GM08714 (cell line): Measurements from ENCODE around the gene SLC30A2.

Experiments
- H3K4me3 ChIP-seq: fragments of 200-500 bp; sonication (Bioruptor generic); 2 replicates; pipeline ENCODE4 v1.5.1; 2014; ENCODE audit warnings: mild to moderate bottlenecking, low read length, inconsistent platforms
- ZNF274 ChIP-seq: IDR thresholded peaks from 2 replicates; pipeline ENCODE4 v1.6.1; 2012; ENCODE audit warnings: mild to moderate bottlenecking, low read depth, low read length

SLC30A2 gene

GRCh38 chr1:26028490-26028980, 17.4 kb downstream of the SLC30A2 start:
- TF ChIP-seq ZNF274: no peak
- no peak overlapping the region for H3K4me3 ChIP-seq

DNA sequence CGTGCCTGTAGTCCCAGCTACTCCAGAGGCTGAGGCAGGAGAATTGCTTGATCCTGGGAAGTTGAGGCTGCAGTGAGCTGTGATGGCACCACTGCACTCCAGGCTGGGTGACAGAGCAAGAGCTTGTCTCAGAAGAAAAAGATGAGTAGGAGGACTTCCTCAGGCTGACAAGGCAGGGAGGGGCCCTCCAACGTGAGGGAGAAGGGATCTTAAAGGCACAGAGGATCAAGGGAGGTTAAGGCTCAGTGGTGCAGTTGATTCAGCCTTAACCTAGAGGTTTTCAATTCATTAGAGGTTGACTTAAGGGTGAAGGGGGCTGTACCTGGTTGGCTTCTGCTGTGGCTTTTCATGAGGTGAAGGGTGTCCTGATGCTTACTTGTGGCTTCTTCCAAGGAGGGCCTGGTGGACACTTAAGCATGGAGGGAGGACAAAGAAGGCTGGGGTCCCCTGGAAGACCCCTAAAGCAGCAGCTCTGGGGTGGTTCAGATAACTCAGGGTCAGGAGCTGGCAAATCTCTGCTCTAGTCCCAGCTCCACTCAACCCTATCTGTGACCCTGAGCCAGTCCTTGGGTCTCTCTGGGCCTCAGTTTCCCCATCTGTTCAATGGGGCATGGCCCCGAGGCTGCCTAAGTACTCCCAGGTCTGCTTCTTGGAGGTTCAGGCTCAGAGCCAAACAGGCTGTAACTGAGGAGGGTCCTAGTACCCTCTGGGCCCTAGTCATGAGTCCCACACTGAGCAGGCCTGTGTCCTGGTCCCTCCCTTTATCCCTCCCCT, 18.0 kb downstream of the SLC30A2 start:
- TF ChIP-seq ZNF274: no peak
- no peak overlapping the region for H3K4me3 ChIP-seq

- TF ChIP-seq ZNF274: no peak
- H3K4me3 ChIP-seq: no peak overlapping the region
Observed at GRCh38 chr1:26025517-26025916, 20.4 kb downstream of the SLC30A2 start.

DNA sequence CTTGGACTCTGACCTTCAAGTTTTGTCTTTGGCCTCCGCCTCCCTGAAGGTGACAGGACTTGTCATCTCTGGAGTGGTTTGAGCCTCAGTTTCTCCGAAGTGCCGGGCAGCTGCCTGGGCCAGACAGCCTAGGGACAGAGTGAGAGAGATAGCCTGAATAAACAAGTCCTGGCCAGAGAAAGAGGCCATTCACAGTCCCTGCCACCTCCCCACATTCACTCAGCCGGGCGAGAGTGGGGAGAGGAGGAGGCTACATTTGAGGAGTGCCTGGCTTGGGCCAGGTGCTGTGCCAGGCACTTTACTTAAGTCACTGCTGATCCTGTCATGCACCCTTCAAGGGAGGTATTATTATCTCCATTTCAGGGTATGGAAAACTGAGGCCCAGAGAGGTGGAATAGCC, 20.9 kb downstream of the SLC30A2 start:
- H3K4me3 ChIP-seq: no peak overlapping the region
- no peak for TF ChIP-seq ZNF274

GRCh38 chr1:26023826-26024225, 22.1 kb downstream of the SLC30A2 start:
- TF ChIP-seq ZNF274: no peak
- H3K4me3 ChIP-seq: no peak overlapping the region

GRCh38 chr1:26023009-26023408, 22.9 kb downstream of the SLC30A2 start:
- no peak for TF ChIP-seq ZNF274
- no peak overlapping the region for H3K4me3 ChIP-seq

- no peak overlapping the region for H3K4me3 ChIP-seq
- no peak for TF ChIP-seq ZNF274
Observed at GRCh38 chr1:26022404-26022779, 23.5 kb downstream of the SLC30A2 start.

- TF ChIP-seq ZNF274: no peak
- H3K4me3 ChIP-seq: no peak within 1 kb of the TSS
Observed at GRCh38 chr1:26021647-26022403, 24.1 kb downstream of the SLC30A2 start, which contains the start of gene EXTL1. TSS of gene EXTL1 (plus strand) at chr1:26021775. CDS start at chr1:26022647, 872 bp downstream.

DNA sequence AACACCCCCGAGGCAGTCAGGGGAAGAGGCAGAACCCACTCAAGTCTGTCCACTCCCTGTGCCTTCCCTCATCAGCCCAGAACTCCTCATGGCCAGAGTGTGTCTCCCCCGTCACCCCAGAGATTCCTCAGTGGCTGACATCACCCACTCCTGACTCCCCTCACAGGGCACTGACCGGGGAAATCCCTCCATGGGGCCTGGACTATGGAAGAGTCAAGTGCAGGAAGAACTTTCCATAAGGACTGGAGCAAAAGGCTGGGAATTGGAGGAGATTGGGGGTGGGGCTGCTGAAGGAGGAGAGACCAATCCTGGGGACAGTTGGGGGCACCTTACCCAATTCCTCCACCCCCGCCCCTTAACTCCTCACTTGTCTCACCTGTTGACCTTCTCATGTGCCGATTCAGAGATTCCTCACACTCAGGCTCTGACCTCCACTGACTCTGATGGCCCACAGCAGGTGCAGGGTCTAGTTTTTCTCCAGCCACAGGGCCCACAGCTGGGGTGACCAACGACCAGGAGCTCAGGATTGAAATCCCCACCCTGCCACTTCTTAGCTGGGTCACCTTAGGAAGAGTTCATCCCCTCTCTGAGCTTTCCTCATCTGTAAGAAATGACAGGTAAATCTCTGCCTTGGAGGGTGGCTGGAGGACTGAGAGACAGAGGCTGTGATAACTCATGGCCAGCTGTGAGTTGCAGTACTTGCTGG, 24.8 kb downstream of the SLC30A2 start:
- no peak for TF ChIP-seq ZNF274
- no peak overlapping the region for H3K4me3 ChIP-seq

GRCh38 chr1:26020330-26020768, 25.6 kb downstream of the SLC30A2 start:
- H3K4me3 ChIP-seq: no peak overlapping the region

GRCh38 chr1:26019641-26020315, 26.1 kb downstream of the SLC30A2 start:
- TF ChIP-seq ZNF274: no peak
- no peak overlapping the region for H3K4me3 ChIP-seq

More at GRCh38 chr1:26020330-26020768, 25.6 kb downstream of the SLC30A2 start:
- no peak for TF ChIP-seq ZNF274

GRCh38 chr1:26017606-26018005, 28.3 kb downstream of the SLC30A2 start:
- H3K4me3 ChIP-seq: no peak overlapping the region
- no peak for TF ChIP-seq ZNF274

- H3K4me3 ChIP-seq: no peak overlapping the region
Observed at GRCh38 chr1:26016953-26017545, 28.9 kb downstream of the SLC30A2 start.

GRCh38 chr1:26016258-26016952, 29.5 kb downstream of the SLC30A2 start:
- H3K4me3 ChIP-seq: no peak overlapping the region
- no peak for TF ChIP-seq ZNF274

More at GRCh38 chr1:26016953-26017545, 28.9 kb downstream of the SLC30A2 start:
- TF ChIP-seq ZNF274: no peak
